HepG2 (cell line): ENCODE data around the gene FBXO4. TPM values are rescaled to one million over a fixed set of nuclear protein-coding genes. Genes with fewer than 3 reads are reported as not detected.

Experiments
- ARHGAP35 ChIP-seq: sonication (generic); formaldehyde crosslinking; IDR thresholded peaks from 2 replicates; pipeline ENCODE4 v1.9.0; 2022; ENCODE audit warnings: mild to moderate bottlenecking, inconsistent platforms, moderate library complexity, missing genetic modification reagents, borderline replicate concordance
- ARNTL ChIP-seq: sonication (generic); formaldehyde crosslinking; IDR thresholded peaks from 2 replicates; pipeline ENCODE4 v1.4.0; 2020; ENCODE audit warnings: mild to moderate bottlenecking, missing genetic modification reagents
- FOSL2 ChIP-seq: sonication (generic); formaldehyde crosslinking; IDR thresholded peaks from 2 replicates; pipeline ENCODE4 v1.4.0; 2020; ENCODE audit warnings: missing genetic modification reagents
- GATA4 ChIP-seq: sonication (generic); IDR thresholded peaks from 2 replicates; pipeline ENCODE4 v1.6.1; 2016; ENCODE audit warnings: antibody characterized with exemption, low read depth, borderline replicate concordance
- GTF3A ChIP-seq: sonication (generic); formaldehyde crosslinking; conservative IDR thresholded peaks from 2 replicates; pipeline ENCODE4 v1.4.0; 2020; ENCODE audit warnings: mild to moderate bottlenecking, missing genetic modification reagents
- MAF1 ChIP-seq: sonication (generic); formaldehyde crosslinking; IDR thresholded peaks from 2 replicates; pipeline ENCODE4 v1.5.0; 2020; ENCODE audit warnings: missing genetic modification reagents, borderline replicate concordance
- NONO ChIP-seq, 2 experiments: fragments of 450-650 bp in 1 of 2; sonication (generic) in 1 of 2; formaldehyde crosslinking in 1 of 2; IDR thresholded peaks in 1 of 2; conservative IDR thresholded peaks in 1 of 2; 2 replicates each; pipeline versions ENCODE4 v1.6.1 to v1.8.0; 2017 to 2022; ENCODE audit warnings: mild to moderate bottlenecking in 1 of 2, missing genetic modification reagents in 1 of 2, moderate library complexity in 1 of 2
- PAX8 ChIP-seq: sonication (generic); formaldehyde crosslinking; IDR thresholded peaks from 2 replicates; pipeline ENCODE4 v1.8.0; 2022; ENCODE audit warnings: mild to moderate bottlenecking, missing genetic modification reagents, borderline replicate concordance
- POGZ ChIP-seq: sonication (generic); formaldehyde crosslinking; IDR thresholded peaks from 2 replicates; pipeline ENCODE4 v1.4.0; 2020; ENCODE audit warnings: mild to moderate bottlenecking, missing genetic modification reagents
- RFX1 ChIP-seq: fragments of 450-650 bp; IDR thresholded peaks from 2 replicates; pipeline ENCODE4 v1.6.1; 2017
- SRF ChIP-seq: IDR thresholded peaks from 2 replicates; pipeline ENCODE4 v1.6.1; 2011; ENCODE audit warnings: mild to moderate bottlenecking, low read depth, low read length, moderate library complexity
- SUZ12 ChIP-seq: fragments of 150-350 bp; IDR thresholded peaks from 2 replicates; pipeline ENCODE4 v1.6.1; 2014; ENCODE audit warnings: low read depth, low read length
- TARDBP ChIP-seq: sonication (generic); formaldehyde crosslinking; IDR thresholded peaks from 2 replicates; pipeline ENCODE4 v1.8.0; 2022; ENCODE audit warnings: mild to moderate bottlenecking, missing genetic modification reagents
- TBX3 ChIP-seq: fragments of 450-650 bp; IDR thresholded peaks from 2 replicates; pipeline ENCODE4 v1.6.1; 2017; ENCODE audit warnings: antibody characterized with exemption, mild to moderate bottlenecking, inconsistent platforms, borderline replicate concordance
- ZBTB38 ChIP-seq: sonication (generic); formaldehyde crosslinking; IDR thresholded peaks from 2 replicates; pipeline ENCODE4 v1.5.1; 2020; ENCODE audit warnings: mild to moderate bottlenecking, missing genetic modification reagents
- ZNF136 ChIP-seq: sonication (generic); formaldehyde crosslinking; IDR thresholded peaks from 2 replicates; pipeline ENCODE4 v1.8.1; 2022; ENCODE audit warnings: low read depth, mild to moderate bottlenecking, moderate library complexity, missing genetic modification reagents
- ZNF772 ChIP-seq: sonication (generic); formaldehyde crosslinking; IDR thresholded peaks from 2 replicates; pipeline ENCODE4 v1.5.0; 2020; ENCODE audit warnings: mild to moderate bottlenecking, missing genetic modification reagents
- ZNF782 ChIP-seq: sonication (generic); formaldehyde crosslinking; IDR thresholded peaks from 2 replicates; pipeline ENCODE4 v1.4.0; 2020; ENCODE audit warnings: missing genetic modification reagents, mild to moderate bottlenecking, borderline replicate concordance
- polyA plus RNA-seq, 8 experiments: library from polyadenylated mRNA; depleted of rRNA in 3 of 8; stranded (reverse) in 7 of 8; unstranded in 1 of 8; fragments of >200 nt; fragmentation: Illumina TruSeq in 4 of 8; extraction: Trizol in 4 of 8; gene quantifications; 2 replicates each; pipeline versions ENCODE4 v1.2.1 to v1.2.3, GENCODE V29; 2011 to 2016; ENCODE audit warnings: low read depth in 4 of 8, missing spikeins in 1 of 8, mixed read lengths in 1 of 8; ENCODE audit not compliant: insufficient read depth in 1 of 8
- total RNA-seq, 5 experiments: library from RNA; depleted of rRNA; stranded (reverse); fragments of >200 nt; fragmentation: Illumina TruSeq; extraction: Trizol; gene quantifications; 2 replicates each; pipeline ENCODE4 v1.2.3, GENCODE V29; 2016; ENCODE audit warnings: low read depth in 1 of 5
- TF ChIP-seq, protein P1 (sequence below): sonication (generic); formaldehyde crosslinking; IDR thresholded peaks from 2 replicates; pipeline ENCODE4 v1.4.0; 2020; ENCODE audit warnings: mild to moderate bottlenecking, missing genetic modification reagents
- TF ChIP-seq, protein P2 (sequence below): sonication (generic); formaldehyde crosslinking; IDR thresholded peaks from 2 replicates; pipeline ENCODE4 v1.8.1; 2023; ENCODE audit warnings: missing genetic modification reagents, inconsistent platforms, borderline replicate concordance
- TF ChIP-seq, protein P3 (sequence below): IDR thresholded peaks from 2 replicates; pipeline ENCODE4 v1.6.1; 2016; ENCODE audit warnings: missing compliant biosample characterization, missing genetic modification reagents, borderline replicate concordance
- TF ChIP-seq, protein P4 (sequence below): IDR thresholded peaks from 2 replicates; pipeline ENCODE4 v1.6.1; 2016; ENCODE audit warnings: low read depth
- TF ChIP-seq, protein P5 (sequence below): sonication (generic); formaldehyde crosslinking; IDR thresholded peaks from 2 replicates; pipeline ENCODE4 v1.4.0; 2020; ENCODE audit warnings: missing genetic modification reagents

FBXO4 gene
- total and polyA plus RNA-seq, 2 of the 13 experiments (the other 11 are each of a cell fraction or from before 2014, with no cell fraction given) = 5.2 to 16.4 TPM

DNA sequence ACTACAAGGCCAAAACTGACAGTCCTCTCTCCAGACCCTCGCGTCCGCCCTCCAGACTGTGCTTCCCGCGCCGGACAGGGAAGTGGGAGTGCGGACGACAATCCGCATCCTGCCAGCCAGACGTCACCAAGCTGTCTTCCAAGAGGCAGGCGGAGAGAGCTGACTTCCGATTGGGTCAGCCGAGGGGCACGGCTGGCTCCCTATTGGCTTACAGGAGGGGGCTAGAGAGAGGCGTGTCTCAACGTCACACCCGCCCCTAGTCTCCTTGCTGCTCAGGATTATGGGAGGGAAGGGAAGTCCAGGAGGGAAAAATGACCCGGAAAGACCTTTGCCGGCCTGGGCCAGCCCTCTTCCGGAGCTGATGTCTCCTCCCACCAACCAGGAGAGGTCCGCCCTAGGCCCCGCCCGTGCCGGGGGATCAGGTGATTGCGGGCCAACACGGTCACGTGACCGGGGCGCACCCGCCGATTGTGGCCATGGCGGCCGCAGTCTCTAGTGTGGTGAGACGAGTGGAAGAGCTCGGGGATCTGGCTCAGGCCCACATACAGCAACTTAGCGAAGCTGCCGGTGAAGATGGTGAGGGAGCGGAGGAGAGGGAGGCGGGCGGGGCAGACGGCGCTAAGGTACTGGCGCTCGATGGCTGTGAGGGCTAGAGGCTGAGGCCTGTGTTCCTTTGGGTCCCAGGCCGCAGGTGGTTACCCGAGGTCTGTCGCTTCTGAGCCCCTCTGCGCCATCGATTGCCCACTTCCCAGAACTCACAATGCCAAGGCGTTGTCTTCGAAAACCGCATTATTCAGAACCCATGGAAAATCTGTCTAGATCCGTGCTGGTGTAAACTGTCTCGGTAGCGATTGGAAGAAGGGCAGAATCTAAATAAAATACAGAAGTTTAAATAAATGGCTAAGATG is 20.9 kb upstream of the FBXO4 start, which contains the start of gene RIMOC1 (continued):
- TF ChIP-seq ZNF782 (CRISPR knock-in tag) = no peak; the same call in 1 of the 2 replicates
- 0 out of 2 replicates have a peak, but pooled peaks have one; percentile 83 for TF ChIP-seq GTF3A (CRISPR knock-in tag)
- TF ChIP-seq, protein P1, sequence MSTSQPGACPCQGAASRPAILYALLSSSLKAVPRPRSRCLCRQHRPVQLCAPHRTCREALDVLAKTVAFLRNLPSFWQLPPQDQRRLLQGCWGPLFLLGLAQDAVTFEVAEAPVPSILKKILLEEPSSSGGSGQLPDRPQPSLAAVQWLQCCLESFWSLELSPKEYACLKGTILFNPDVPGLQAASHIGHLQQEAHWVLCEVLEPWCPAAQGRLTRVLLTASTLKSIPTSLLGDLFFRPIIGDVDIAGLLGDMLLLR (CRISPR knock-in tag) = 0 out of 2 replicates have a peak, but pooled peaks have one; percentile 39
- peak; percentile 68; the same call in 1 of the 2 replicates for TF ChIP-seq MAF1 (CRISPR knock-in tag)
- TF ChIP-seq PAX8 = no peak
- TF ChIP-seq POGZ (CRISPR knock-in tag) = peak; percentile 97
- peak; percentile 81 for TF ChIP-seq ZNF772
- TF ChIP-seq ZBTB38 = peak; percentile 34; the same call in 1 of the 2 replicates
- TF ChIP-seq TBX3 = peak; percentile 57; the same call in 1 of the 2 replicates
- TF ChIP-seq NONO (IDR thresholded peaks at IDR 0.05) = no peak
- TF ChIP-seq NONO (CRISPR knock-in tag; conservative IDR thresholded peaks at IDR 0.05) = peak; percentile 62
- TF ChIP-seq ARHGAP35 (CRISPR knock-in tag) = peak; percentile 63
- TF ChIP-seq, protein P2, sequence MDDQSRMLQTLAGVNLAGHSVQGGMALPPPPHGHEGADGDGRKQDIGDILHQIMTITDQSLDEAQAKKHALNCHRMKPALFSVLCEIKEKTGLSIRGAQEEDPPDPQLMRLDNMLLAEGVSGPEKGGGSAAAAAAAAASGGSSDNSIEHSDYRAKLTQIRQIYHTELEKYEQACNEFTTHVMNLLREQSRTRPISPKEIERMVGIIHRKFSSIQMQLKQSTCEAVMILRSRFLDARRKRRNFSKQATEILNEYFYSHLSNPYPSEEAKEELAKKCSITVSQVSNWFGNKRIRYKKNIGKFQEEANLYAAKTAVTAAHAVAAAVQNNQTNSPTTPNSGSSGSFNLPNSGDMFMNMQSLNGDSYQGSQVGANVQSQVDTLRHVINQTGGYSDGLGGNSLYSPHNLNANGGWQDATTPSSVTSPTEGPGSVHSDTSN (CRISPR knock-in tag) = no peak
- TF ChIP-seq, protein P3, sequence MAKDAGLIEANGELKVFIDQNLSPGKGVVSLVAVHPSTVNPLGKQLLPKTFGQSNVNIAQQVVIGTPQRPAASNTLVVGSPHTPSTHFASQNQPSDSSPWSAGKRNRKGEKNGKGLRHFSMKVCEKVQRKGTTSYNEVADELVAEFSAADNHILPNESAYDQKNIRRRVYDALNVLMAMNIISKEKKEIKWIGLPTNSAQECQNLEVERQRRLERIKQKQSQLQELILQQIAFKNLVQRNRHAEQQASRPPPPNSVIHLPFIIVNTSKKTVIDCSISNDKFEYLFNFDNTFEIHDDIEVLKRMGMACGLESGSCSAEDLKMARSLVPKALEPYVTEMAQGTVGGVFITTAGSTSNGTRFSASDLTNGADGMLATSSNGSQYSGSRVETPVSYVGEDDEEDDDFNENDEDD (CRISPR knock-in tag) = peak; percentile 82; the same call in 1 of the 2 replicates
- TF ChIP-seq, protein P4, sequence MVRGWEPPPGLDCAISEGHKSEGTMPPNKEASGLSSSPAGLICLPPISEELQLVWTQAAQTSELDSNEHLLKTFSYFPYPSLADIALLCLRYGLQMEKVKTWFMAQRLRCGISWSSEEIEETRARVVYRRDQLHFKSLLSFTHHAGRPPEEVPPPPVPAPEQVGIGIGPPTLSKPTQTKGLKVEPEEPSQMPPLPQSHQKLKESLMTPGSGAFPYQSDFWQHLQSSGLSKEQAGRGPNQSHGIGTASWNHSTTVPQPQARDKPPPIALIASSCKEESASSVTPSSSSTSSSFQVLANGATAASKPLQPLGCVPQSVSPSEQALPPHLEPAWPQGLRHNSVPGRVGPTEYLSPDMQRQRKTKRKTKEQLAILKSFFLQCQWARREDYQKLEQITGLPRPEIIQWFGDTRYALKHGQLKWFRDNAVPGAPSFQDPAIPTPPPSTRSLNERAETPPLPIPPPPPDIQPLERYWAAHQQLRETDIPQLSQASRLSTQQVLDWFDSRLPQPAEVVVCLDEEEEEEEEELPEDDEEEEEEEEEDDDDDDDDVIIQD (CRISPR knock-in tag) = peak; percentile 89
- TF ChIP-seq RFX1 = no peak
- peak; percentile 22 for TF ChIP-seq FOSL2
- peak; percentile 97 for TF ChIP-seq ARNTL (CRISPR knock-in tag)
- TF ChIP-seq, protein P5, sequence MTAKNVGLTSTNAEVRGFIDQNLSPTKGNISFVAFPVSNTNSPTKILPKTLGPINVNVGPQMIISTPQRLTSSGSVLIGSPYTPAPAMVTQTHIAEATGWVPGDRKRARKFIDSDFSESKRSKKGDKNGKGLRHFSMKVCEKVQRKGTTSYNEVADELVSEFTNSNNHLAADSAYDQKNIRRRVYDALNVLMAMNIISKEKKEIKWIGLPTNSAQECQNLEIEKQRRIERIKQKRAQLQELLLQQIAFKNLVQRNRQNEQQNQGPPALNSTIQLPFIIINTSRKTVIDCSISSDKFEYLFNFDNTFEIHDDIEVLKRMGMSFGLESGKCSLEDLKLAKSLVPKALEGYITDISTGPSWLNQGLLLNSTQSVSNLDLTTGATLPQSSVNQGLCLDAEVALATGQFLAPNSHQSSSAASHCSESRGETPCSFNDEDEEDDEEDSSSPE (CRISPR knock-in tag) = peak; percentile 64
- no peak for TF ChIP-seq SUZ12
- peak; percentile 94 for TF ChIP-seq TARDBP
- peak; percentile 48; the same call in 1 of the 2 replicates for TF ChIP-seq ZNF136 (CRISPR knock-in tag)
- TF ChIP-seq SRF = peak; percentile 95
- peak; percentile 62; the same call in 1 of the 2 replicates for TF ChIP-seq GATA4
